Measurements from ENCODE around the gene KHDRBS1. TPM values are rescaled to one million over a fixed set of nuclear protein-coding genes. Genes with fewer than 3 reads are reported as not detected.

The KHDRBS1 gene
- total and polyA plus RNA-seq, 2 experiments from 2014 or later, result 191 to 251 TPM

DNA sequence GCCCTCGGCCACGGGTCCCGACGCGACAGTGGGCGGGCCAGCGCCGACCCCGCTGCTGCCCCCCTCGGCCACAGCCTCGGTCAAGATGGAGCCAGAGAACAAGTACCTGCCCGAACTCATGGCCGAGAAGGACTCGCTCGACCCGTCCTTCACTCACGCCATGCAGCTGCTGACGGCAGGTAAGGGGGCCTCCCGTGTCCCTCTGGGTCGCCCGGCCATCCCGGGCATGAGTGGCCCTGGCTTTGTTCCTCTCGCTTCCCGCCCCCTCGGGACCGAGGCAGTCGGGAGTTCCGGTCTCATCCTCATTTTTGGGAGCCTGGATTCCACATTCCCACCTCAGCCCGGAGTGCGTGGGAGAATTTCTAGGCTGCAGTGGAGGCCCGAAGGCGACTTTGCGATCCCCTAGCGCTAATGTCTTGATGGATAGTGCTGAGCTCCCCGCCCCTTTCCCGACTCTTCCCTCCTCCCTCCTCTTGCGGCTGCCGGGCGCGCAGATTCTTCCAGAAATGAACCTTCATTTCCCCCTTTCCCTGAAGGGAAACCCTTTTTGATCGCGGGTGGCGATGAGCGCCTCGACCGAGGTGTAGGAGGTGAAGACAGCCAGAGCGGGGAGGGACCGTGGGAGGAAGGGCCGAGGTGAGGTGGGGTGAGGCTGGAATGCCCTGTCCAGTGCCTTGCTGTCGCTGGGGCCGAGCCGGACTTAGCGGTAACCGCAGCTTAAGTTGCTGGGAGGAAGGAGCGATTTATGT lies 705 bp downstream of the KHDRBS1 start:
- ATAC-seq (peak; percentile 24), DNase-seq (ENCODE audit: low spot score) (peak; percentile 52)
- H3K36me3 ChIP-seq (ENCODE audit: insufficient read depth), result peaks cover 6% of the 10 kb centered on the region
- Mint-ChIP-seq H3K27ac (peak overlapping the region; percentile 95), H3K9me3 (no peaks in the 10 kb centered on the region), H3K4me3 (peak overlapping the region; percentile 84), H3K4me1 (peaks cover 22% of the 10 kb centered on the region), H3K36me3 (ENCODE audit: low read depth) (peaks cover 30% of the 10 kb centered on the region), H3K27me3 (ENCODE audit: insufficient read depth, low read depth, poor library complexity) (peaks cover 13% of the 10 kb centered on the region)
- peak overlapping the region; percentile 89; the same call in 1 of the 2 replicates for H3K27ac ChIP-seq (ENCODE audit: low read depth)
- no peak overlapping the region for H2AFZ ChIP-seq
- H4K20me1 ChIP-seq (replicated peaks; ENCODE audit: insufficient read depth), result peaks cover 53% of the 10 kb centered on the region
- H3K4me3 ChIP-seq, result peak overlapping the region; percentile 100
- no peak for TF ChIP-seq ETS1 (IDR thresholded peaks at IDR 0.05)
- H3F3A ChIP-seq (replicated peaks; ENCODE audit: low read depth), result peaks cover 10% of the 10 kb centered on the region
- peaks cover 54% of the 10 kb centered on the region for H3K79me2 ChIP-seq (replicated peaks; ENCODE audit: insufficient read depth)
- H3K4me2 ChIP-seq, result peak overlapping the region; percentile 88
- no peaks in the 10 kb centered on the region for H3K27me3 ChIP-seq (ENCODE audit: insufficient read depth)
- peaks cover 25% of the 10 kb centered on the region for H3K4me1 ChIP-seq (ENCODE audit: insufficient read depth)
- H3K9me2 ChIP-seq (ENCODE audit: insufficient read depth), result no peaks in the 10 kb centered on the region

DNA sequence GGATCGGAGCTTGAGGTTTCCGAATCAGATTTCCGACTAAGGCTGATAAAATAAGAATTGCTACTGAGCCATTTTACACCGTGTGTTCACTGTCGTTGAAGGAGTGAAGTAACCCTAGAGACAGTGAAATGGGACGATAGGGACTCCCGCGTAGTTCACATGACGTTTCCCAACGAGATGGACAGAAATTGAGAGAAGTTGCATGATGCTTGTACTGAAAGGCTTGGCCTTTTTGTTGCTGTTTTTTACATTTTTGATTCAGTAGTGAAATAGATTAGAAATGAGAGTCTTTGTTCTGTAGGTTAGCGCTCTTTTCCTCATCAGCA lies 1.2 kb downstream of the KHDRBS1 start:
- TF ChIP-seq POLR2AphosphoS5 (IDR thresholded peaks at IDR 0.05; ENCODE audit: low read depth), result no peak
- TF ChIP-seq ZNF331 (CRISPR knock-in tag; IDR thresholded peaks at IDR 0.05; ENCODE audit: low read depth), result no peak
- TF ChIP-seq EZH2 (IDR thresholded peaks at IDR 0.05; ENCODE audit: low read depth, unreplicated experiment), result no peak
- TF ChIP-seq ZNF462 (CRISPR knock-in tag; IDR thresholded peaks at IDR 0.05), result no peak
- peaks cover 10% of the 10 kb centered on the region for H3F3A ChIP-seq (replicated peaks; ENCODE audit: low read depth)
- DNase-seq (ENCODE audit: low spot score) (no peak), ATAC-seq (no peak)
- Mint-ChIP-seq H3K36me3 (ENCODE audit: low read depth) (peaks cover 30% of the 10 kb centered on the region), H3K27me3 (ENCODE audit: insufficient read depth, low read depth, poor library complexity) (peaks cover 13% of the 10 kb centered on the region), H3K9me3 (no peaks in the 10 kb centered on the region), H3K27ac (no peak overlapping the region), H3K4me3 (peak overlapping the region; percentile 84), H3K4me1 (peaks cover 22% of the 10 kb centered on the region)
- H2AFZ ChIP-seq, result no peak overlapping the region
- H3K36me3 ChIP-seq (ENCODE audit: insufficient read depth), result peaks cover 6% of the 10 kb centered on the region
- peaks cover 25% of the 10 kb centered on the region for H3K4me1 ChIP-seq (ENCODE audit: insufficient read depth)
- no peak overlapping the region for H3K27ac ChIP-seq (ENCODE audit: low read depth)
- H3K9me2 ChIP-seq (ENCODE audit: insufficient read depth), result no peaks in the 10 kb centered on the region
- H3K4me3 ChIP-seq, result peak overlapping the region; percentile 100
- H3K4me2 ChIP-seq, result peak overlapping the region; percentile 88
- H4K20me1 ChIP-seq (replicated peaks; ENCODE audit: insufficient read depth), result peaks cover 58% of the 10 kb centered on the region
- peaks cover 60% of the 10 kb centered on the region for H3K79me2 ChIP-seq (replicated peaks; ENCODE audit: insufficient read depth)
- no peaks in the 10 kb centered on the region for H3K27me3 ChIP-seq (ENCODE audit: insufficient read depth)

All from GM23338 (cell line).